HL-60 (cell line): ENCODE results near the gene RHOH.

ENCODE experiments used
- DNase-seq, 2 experiments: peaks; one replicate each; pipeline ENCODE4 v3.0.0-alpha.2; 2010 to 2020; ENCODE audit warnings: low read depth in 1 of 2, low spot score in 1 of 2
- H3K27ac ChIP-seq: fragments of 250-450 bp; sonication (Bioruptor Pico); replicated peaks from 2 replicates; pipeline ENCODE4 v1.5.1; 2020; ENCODE audit warnings: mild to moderate bottlenecking, moderate library complexity
- H3K27me3 ChIP-seq: fragments of 250-450 bp; sonication (Bioruptor Pico); 2 replicates; pipeline ENCODE4 v1.5.1; 2021; ENCODE audit warnings: mild to moderate bottlenecking, moderate library complexity; ENCODE audit not compliant: insufficient read depth, poor library complexity, severe bottlenecking
- H3K4me3 ChIP-seq: replicated peaks from 2 replicates; pipeline ENCODE4 v1.5.1; 2011; ENCODE audit warnings: mild to moderate bottlenecking, control low read depth, low read length; ENCODE audit not compliant: insufficient read depth
- CTCF ChIP-seq: IDR thresholded peaks from one replicate; pipeline ENCODE4 v1.5.1; 2011; ENCODE audit warnings: low read length, control low read depth, inconsistent platforms; ENCODE audit not compliant: insufficient read depth
- GABPA ChIP-seq: IDR thresholded peaks from 2 replicates; pipeline ENCODE4 v1.6.1; 2012; ENCODE audit warnings: low read depth
- POLR2AphosphoS5 ChIP-seq: IDR thresholded peaks from 2 replicates; pipeline ENCODE4 v1.6.1; 2012; ENCODE audit warnings: low read depth
- REST ChIP-seq: IDR thresholded peaks from 2 replicates; pipeline ENCODE4 v1.6.1; 2012; ENCODE audit warnings: low read depth; ENCODE audit not compliant: insufficient replicate concordance
- SPI1 ChIP-seq: IDR thresholded peaks from 2 replicates; pipeline ENCODE4 v1.6.1; 2012; ENCODE audit warnings: low read depth, mild to moderate bottlenecking, borderline replicate concordance

Gene RHOH

DNA sequence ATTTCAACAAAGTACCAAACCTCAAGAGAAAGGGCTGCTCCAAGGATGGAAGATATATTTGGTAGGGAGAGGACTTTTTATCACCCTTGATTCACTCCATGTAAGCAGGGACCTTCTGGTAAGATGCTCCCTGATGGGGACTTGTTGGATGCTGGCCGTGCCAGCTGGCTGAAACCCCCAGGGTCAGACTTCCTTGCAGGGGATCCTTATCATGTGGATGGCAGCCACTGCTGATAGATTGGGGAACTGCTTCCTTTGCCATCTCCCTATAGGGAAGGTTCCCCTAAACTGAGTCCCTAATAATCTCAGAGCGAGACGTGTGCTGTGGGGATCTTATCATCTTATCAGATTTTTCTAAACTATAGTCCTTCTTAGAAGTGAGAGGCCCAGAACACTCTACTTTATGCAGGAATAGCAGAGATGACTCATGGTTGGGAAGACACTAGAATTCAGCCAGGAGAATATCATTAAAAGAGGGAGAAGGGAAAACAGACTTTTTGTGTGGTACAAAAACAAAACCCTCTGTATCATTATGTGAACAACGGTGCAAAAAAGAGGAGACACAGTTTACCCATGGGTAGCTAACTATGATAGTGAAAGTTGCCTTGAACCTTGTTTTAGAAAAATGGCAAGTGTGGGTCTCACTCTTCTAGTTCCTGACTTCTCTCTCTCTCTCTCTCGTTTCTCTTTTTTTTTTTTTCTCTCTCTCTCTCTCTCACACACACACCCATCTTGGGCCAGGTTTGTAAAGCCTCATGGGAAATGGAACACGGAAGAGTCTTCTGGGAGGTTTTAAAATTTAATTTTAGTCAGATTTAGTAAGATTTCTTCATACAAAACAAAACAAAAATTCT lies 16.1 kb downstream of the RHOH start:
- no peak overlapping the region for H3K27ac ChIP-seq
- H3K27me3 ChIP-seq: no peaks in the 10 kb centered on the region
- no peak overlapping the region for H3K4me3 ChIP-seq
- no peak for DNase-seq
- TF ChIP-seq GABPA: no peak
- peak; percentile 26; the same call in 1 of the 2 replicates for TF ChIP-seq SPI1
- no peak for TF ChIP-seq REST

DNA sequence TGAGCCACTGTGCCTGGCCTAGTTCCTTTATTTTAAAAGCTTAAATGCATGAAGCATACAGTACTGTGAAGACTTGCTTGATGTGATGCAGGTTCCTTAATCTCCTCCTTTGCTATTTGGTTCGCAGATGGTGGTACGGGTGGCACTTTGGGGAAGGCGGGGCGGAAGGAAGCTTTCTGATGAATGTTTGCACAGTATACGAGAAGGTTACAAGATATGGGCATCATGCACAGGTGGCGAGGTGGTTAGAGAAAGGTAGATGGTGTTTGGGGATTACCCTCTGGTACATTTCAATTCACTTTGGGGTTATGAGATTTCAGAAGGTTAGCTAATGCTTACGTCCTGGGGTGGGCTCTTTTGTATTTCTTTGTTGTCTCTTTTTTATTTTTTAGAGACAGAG lies 17.2 kb downstream of the RHOH start:
- TF ChIP-seq POLR2AphosphoS5 (no peak), SPI1 (no peak), CTCF (no peak), REST (no peak), GABPA (no peak)
- Histone ChIP-seq H3K4me3 (no peak overlapping the region), H3K27ac (no peak overlapping the region), H3K27me3 (no peaks in the 10 kb centered on the region)
- no peak for DNase-seq

GRCh38 chr4:40214661-40215418 lies 18.0 kb downstream of the RHOH start:
- no peak for TF ChIP-seq REST
- no peak overlapping the region for H3K4me3 ChIP-seq
- H3K27me3 ChIP-seq: no peaks in the 10 kb centered on the region
- no peak overlapping the region; the same call in 1 of the 2 replicates for H3K27ac ChIP-seq
- DNase-seq: no peak
